GM11168 (cell line): ENCODE results near the gene NBPF14.
"Not testable (repeated sequence)": the region's sequence is repeated elsewhere in the genome, so short reads cannot be mapped to it uniquely, and the experiment has no call there.

ENCODE experiments used
- in situ Hi-C: fragments of 300-500 bp; cut with MboI; formaldehyde crosslinking; loops from one replicate; pipeline ENCODE4 v1.12.0; 2022; ENCODE audit warnings: low sequenced_read_pairs; ENCODE audit not compliant: unreplicated experiment

The NBPF14 gene

GRCh38 chr1:148595911-148596310, at the start of gene NBPF14:
TSS of gene NBPF14 (minus strand) at chr1:148596011. CDS start at chr1:148595717, 294 bp downstream.
- in situ Hi-C loops: not testable (repeated sequence)

- in situ Hi-C loops: not testable (repeated sequence)
Measured at GRCh38 chr1:148625451-148625850, 29.6 kb upstream of the NBPF14 start.

- in situ Hi-C loops: not testable (repeated sequence)
Measured at GRCh38 chr1:148618216-148618615, 22.4 kb upstream of the NBPF14 start.

- in situ Hi-C loops: not testable (repeated sequence)
Measured at GRCh38 chr1:148605266-148605665, 9.5 kb upstream of the NBPF14 start.

- in situ Hi-C loops: not testable (repeated sequence)
Measured at GRCh38 chr1:148595360-148595759, 451 bp downstream of the NBPF14 start.

GRCh38 chr1:148591098-148591497, 4.7 kb downstream of the NBPF14 start:
- in situ Hi-C loops: not testable (repeated sequence)

GRCh38 chr1:148532158-148532557, 63.7 kb downstream of the NBPF14 start:
- in situ Hi-C loops: loop anchor here (25.0 kb wide), 1 partner anchor 170 kb away; no protein-coding TSS in a partner anchor

- in situ Hi-C loops: loop anchor here (25.0 kb wide), 1 partner anchor 167 kb away; no protein-coding TSS in a partner anchor
Measured at GRCh38 chr1:148529101-148529567, 66.7 kb downstream of the NBPF14 start.

GRCh38 chr1:148528591-148528990, 67.2 kb downstream of the NBPF14 start:
- in situ Hi-C loops: loop anchor here (25.0 kb wide), 1 partner anchor 166 kb away; no protein-coding TSS in a partner anchor

GRCh38 chr1:148526587-148526986, 69.2 kb downstream of the NBPF14 start:
- in situ Hi-C loops: loop anchor here (25.0 kb wide), 1 partner anchor 164 kb away; no protein-coding TSS in a partner anchor

- in situ Hi-C loops: not testable (repeated sequence)
Measured at GRCh38 chr1:148523205-148524144, 72.3 kb downstream of the NBPF14 start.

GRCh38 chr1:148522561-148523204, 73.1 kb downstream of the NBPF14 start:
- in situ Hi-C loops: not testable (repeated sequence)

GRCh38 chr1:148522072-148522471, 73.7 kb downstream of the NBPF14 start:
- in situ Hi-C loops: not testable (repeated sequence)

GRCh38 chr1:148514310-148514709, 81.5 kb downstream of the NBPF14 start:
- in situ Hi-C loops: not testable (repeated sequence)

- in situ Hi-C loops: not testable (repeated sequence)
Measured at GRCh38 chr1:148512571-148513184, 83.1 kb downstream of the NBPF14 start.

GRCh38 chr1:148493933-148494332, 101.9 kb downstream of the NBPF14 start:
- in situ Hi-C loops: not testable (repeated sequence)

GRCh38 chr1:148483029-148483428, 112.8 kb downstream of the NBPF14 start, which contains the start of gene PPIAL4G:
TSS of gene PPIAL4G (minus strand) at chr1:148483302. CDS start at chr1:148483252, 50 bp downstream.
- in situ Hi-C loops: not testable (repeated sequence)
